Measurements from ENCODE around the gene TMPRSS12.

- TF ChIP-seq, protein P1, sequence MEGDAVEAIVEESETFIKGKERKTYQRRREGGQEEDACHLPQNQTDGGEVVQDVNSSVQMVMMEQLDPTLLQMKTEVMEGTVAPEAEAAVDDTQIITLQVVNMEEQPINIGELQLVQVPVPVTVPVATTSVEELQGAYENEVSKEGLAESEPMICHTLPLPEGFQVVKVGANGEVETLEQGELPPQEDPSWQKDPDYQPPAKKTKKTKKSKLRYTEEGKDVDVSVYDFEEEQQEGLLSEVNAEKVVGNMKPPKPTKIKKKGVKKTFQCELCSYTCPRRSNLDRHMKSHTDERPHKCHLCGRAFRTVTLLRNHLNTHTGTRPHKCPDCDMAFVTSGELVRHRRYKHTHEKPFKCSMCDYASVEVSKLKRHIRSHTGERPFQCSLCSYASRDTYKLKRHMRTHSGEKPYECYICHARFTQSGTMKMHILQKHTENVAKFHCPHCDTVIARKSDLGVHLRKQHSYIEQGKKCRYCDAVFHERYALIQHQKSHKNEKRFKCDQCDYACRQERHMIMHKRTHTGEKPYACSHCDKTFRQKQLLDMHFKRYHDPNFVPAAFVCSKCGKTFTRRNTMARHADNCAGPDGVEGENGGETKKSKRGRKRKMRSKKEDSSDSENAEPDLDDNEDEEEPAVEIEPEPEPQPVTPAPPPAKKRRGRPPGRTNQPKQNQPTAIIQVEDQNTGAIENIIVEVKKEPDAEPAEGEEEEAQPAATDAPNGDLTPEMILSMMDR (conservative IDR thresholded peaks at IDR 0.05; ENCODE audit: low read length): no peak
- no peak for TF ChIP-seq EZH2phosphoT487 (IDR thresholded peaks at IDR 0.05; ENCODE audit: borderline replicate concordance, low read depth, low read length)
These were observed 39.8 kb downstream of the TMPRSS12 start for GRCh38 chr12:50882563-50882962.

Data from OCI-LY7 (cell line).